Caco-2 (cell line): ENCODE data around the gene FOXN3. TPM values are rescaled to one million over a fixed set of nuclear protein-coding genes. Genes with fewer than 3 reads are reported as not detected.

ENCODE experiments used
- BruUV-seq: library from RNA; stranded (reverse); fragments of 400-500 nt; replicated peaks from 2 replicates; lab custom pipeline; 2021; lab: Mats Ljungman, UMichigan
- CTCF ChIA-PET: fragments of 300-600 bp; sonication (Branson Sonifier 250); formaldehyde crosslinking; loops from one replicate; lab custom pipeline; 2022; ENCODE audit warnings: antibody characterized with exemption; lab: Charles Lee
- POLR2A ChIA-PET: fragments of 300-600 bp; sonication (Branson Sonifier 250); formaldehyde crosslinking; loops from one replicate; lab custom pipeline; 2022; ENCODE audit warnings: antibody characterized with exemption; lab: Charles Lee
- DNase-seq, 2 experiments: peaks; one replicate each; pipeline versions ENCODE4 v3.0.0 to v3.0.0-alpha.2; 2020 to 2022
- H3K27me3 ChIP-seq: replicated peaks from 2 replicates; pipeline ENCODE4 v1.6.0; 2011; ENCODE audit warnings: low read length; ENCODE audit not compliant: control insufficient read depth, insufficient read depth
- H3K36me3 ChIP-seq: 2 replicates; pipeline ENCODE4 v1.5.1; 2011; ENCODE audit warnings: low read length; ENCODE audit not compliant: control insufficient read depth, insufficient read depth
- H3K4me1 ChIP-seq: fragments of 250-450 bp; sonication (Bioruptor Pico); 2 replicates; pipeline ENCODE4 v1.5.1; 2020; ENCODE audit warnings: mild to moderate bottlenecking
- H3K4me3 ChIP-seq: 2 replicates; pipeline ENCODE4 v1.5.1; 2011; ENCODE audit warnings: low read depth, mild to moderate bottlenecking, control low read depth, low read length
- H3K9me3 ChIP-seq: fragments of 250-450 bp; sonication (Bioruptor Pico); 2 replicates; pipeline ENCODE4 v1.5.1; 2020; ENCODE audit warnings: mild to moderate bottlenecking, moderate library complexity
- H3K27ac Mint-ChIP-seq: one replicate; pipeline ENCODE4 v1.8.0; 2022; ENCODE audit warnings: mixed read lengths; ENCODE audit not compliant: unreplicated experiment
- H3K27me3 Mint-ChIP-seq: one replicate; pipeline ENCODE4 v1.8.0; 2022; ENCODE audit warnings: mixed read lengths; ENCODE audit not compliant: insufficient read depth, unreplicated experiment
- H3K36me3 Mint-ChIP-seq: one replicate; pipeline ENCODE4 v1.8.0; 2022; ENCODE audit warnings: mild to moderate bottlenecking, mixed read lengths; ENCODE audit not compliant: insufficient read depth, unreplicated experiment
- H3K4me1 Mint-ChIP-seq: one replicate; pipeline ENCODE4 v1.8.0; 2022; ENCODE audit warnings: low read depth, mixed read lengths; ENCODE audit not compliant: unreplicated experiment
- H3K4me3 Mint-ChIP-seq: one replicate; pipeline ENCODE4 v1.8.0; 2022; ENCODE audit warnings: mild to moderate bottlenecking, moderate library complexity, mixed read lengths; ENCODE audit not compliant: unreplicated experiment
- H3K9me3 Mint-ChIP-seq: one replicate; pipeline ENCODE4 v1.8.0; 2022; ENCODE audit warnings: mixed read lengths; ENCODE audit not compliant: unreplicated experiment
- CTCF ChIP-seq, 2 experiments: fragments of 200-600 bp in 1 of 2; IDR thresholded peaks; 1 replicate in 1 of 2; 2 replicates in 1 of 2; pipeline versions ENCODE4 v1.5.1 to v1.8.0; 2011 to 2022; ENCODE audit warnings: antibody characterized with exemption in 1 of 2, control low read depth in 1 of 2, inconsistent platforms in 1 of 2, low read depth in 1 of 2, low read length in 1 of 2, mild to moderate bottlenecking in 1 of 2, moderate library complexity in 1 of 2; ENCODE audit not compliant: insufficient read depth in 1 of 2, severe bottlenecking in 1 of 2, unreplicated experiment in 1 of 2
- intact Hi-C: fragments of 100-400 bp; cut with micrococcal nuclease; formaldehyde crosslinking; loops from one replicate; pipeline ENCODE4 v1.10.0; 2022; ENCODE audit not compliant: unreplicated experiment
- total RNA-seq: library from RNA; stranded (reverse); gene quantifications from 2 replicates; pipeline ENCODE4 v1.2.3, GENCODE V29; 2022

FOXN3 gene
- total RNA-seq, 1 experiment from 2014 or later, result 20.6 TPM

DNA sequence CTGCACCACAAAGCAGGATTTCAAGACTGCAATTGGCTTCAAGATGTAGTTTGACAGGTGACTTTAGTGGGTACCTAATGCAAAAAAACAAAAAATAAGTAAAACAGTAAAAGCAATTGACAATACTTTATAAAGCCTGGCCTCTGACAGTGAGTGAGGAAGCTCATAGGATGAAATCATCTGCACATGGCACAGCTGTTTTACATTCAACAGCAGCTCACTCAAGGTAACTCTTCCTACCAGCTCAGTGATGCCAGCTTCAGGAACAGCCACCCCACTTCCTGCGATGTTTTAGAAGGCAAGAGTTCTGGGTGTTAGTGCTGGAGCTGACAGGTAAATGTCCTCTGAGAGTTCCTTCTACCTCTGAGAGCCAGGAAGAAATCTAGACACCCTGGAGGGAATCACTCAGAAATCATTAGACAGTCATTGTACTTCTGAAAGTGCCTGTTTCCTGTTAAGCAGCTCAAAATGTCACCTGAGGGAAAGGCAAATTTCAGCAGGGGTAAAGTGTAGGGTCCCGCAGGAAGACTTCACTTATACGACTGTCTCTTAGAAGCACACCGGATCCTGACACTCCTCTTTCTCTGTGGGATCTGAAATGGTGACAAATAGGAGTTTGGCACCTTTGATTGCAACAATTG, 99.9 kb downstream of the FOXN3 start:
- no peaks in the 10 kb centered on the region for H3K36me3 ChIP-seq
- BruUV-seq, result no TSS peak
- Mint-ChIP-seq H3K4me1 (no peaks in the 10 kb centered on the region), H3K27me3 (no peaks in the 10 kb centered on the region), H3K36me3 (peaks cover 8% of the 10 kb centered on the region), H3K27ac (no peak overlapping the region), H3K4me3 (no peak overlapping the region), H3K9me3 (peaks cover 8% of the 10 kb centered on the region)
- intact Hi-C loops, result no loop called here
- H3K4me3 ChIP-seq, result no peak overlapping the region
- CTCF ChIA-PET, result interaction anchor here (0.6 kb wide), 1 partner anchor 80 kb away, joined by 4 read pairs; no protein-coding TSS in a partner anchor
- H3K27me3 ChIP-seq, result no peaks in the 10 kb centered on the region
- no peaks in the 10 kb centered on the region; the same call in 1 of the 2 replicates for H3K9me3 ChIP-seq
- H3K4me1 ChIP-seq, result no peaks in the 10 kb centered on the region
- no peak for TF ChIP-seq CTCF (IDR thresholded peaks at IDR 0.05; ENCODE audit: insufficient read depth in 1 of 2, low read depth in 1 of 2, low read length in 1 of 2, severe bottlenecking in 1 of 2, unreplicated experiment in 1 of 2)
- POLR2A ChIA-PET, result no interaction called here
- DNase-seq, result no peak

DNA sequence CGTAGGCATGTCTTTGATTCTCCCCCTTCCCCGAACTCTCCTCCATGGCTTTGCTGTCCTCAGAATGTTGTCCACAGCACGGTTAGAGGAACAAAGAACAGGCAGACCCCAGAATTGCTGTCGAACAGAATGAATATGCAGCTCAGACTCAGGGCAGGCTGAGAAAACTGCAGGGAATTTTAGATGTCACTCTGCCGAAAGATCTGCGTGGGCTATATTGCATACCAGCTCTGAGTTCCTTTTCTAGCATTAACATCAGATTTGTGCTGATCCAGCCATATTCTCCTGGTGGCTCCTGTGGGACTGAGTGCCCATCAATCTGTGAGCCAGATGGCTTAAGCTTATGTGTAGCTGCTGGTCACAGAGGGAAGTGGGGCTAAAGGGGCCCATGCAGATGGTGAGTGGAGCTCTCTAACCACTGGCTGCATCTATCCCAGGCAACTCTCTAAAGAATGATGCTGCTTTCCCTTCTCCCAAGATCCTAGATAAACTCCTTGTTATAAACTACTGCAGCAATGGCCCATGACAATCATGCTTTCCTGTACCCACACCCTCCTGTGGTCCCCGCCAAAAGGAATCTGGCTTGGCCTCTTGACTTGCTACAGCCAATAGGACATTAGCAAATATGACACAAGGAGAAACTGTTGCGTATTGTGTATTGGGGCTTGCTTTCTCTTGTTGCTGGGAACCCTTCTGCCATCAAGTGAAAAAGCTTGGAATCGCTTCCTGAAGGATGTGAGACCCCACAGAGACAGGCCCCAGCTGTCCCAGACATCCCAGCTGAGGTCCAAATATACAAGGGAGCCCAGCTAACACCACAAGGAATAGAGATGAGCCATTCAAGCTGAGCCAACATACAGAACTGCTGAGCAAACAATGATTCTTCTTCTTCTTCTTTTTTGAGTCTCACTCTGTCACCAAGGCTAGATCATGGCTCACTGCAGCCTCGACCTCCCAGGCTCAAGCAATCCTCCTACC, 101.3 kb downstream of the FOXN3 start:
- Mint-ChIP-seq H3K27me3 (no peaks in the 10 kb centered on the region), H3K36me3 (peaks cover 8% of the 10 kb centered on the region), H3K9me3 (peaks cover 8% of the 10 kb centered on the region), H3K4me3 (no peak overlapping the region), H3K27ac (no peak overlapping the region), H3K4me1 (no peaks in the 10 kb centered on the region)
- ChIA-PET CTCF (interaction anchor here (0.8 kb wide), 1 partner anchor 76 kb away, joined by 3 read pairs; no protein-coding TSS in a partner anchor), POLR2A (no interaction called here)
- Histone ChIP-seq H3K27me3 (no peaks in the 10 kb centered on the region), H3K4me3 (no peak overlapping the region), H3K9me3 (no peaks in the 10 kb centered on the region; the same call in 1 of the 2 replicates), H3K4me1 (no peaks in the 10 kb centered on the region), H3K36me3 (no peaks in the 10 kb centered on the region)
- no peak for DNase-seq
- intact Hi-C loops, result no loop called here
- TF ChIP-seq CTCF (IDR thresholded peaks at IDR 0.05; ENCODE audit: insufficient read depth in 1 of 2, low read depth in 1 of 2, low read length in 1 of 2, severe bottlenecking in 1 of 2, unreplicated experiment in 1 of 2), result no peak
- BruUV-seq, result no TSS peak

- Histone ChIP-seq H3K27me3 (no peaks in the 10 kb centered on the region), H3K4me1 (no peaks in the 10 kb centered on the region), H3K9me3 (no peaks in the 10 kb centered on the region; the same call in 1 of the 2 replicates), H3K4me3 (no peak overlapping the region), H3K36me3 (no peaks in the 10 kb centered on the region)
- Mint-ChIP-seq H3K9me3 (peaks cover 8% of the 10 kb centered on the region), H3K36me3 (peaks cover 8% of the 10 kb centered on the region), H3K27me3 (no peaks in the 10 kb centered on the region), H3K4me1 (no peaks in the 10 kb centered on the region), H3K4me3 (no peak overlapping the region), H3K27ac (no peak overlapping the region)
- DNase-seq, result no peak
- BruUV-seq, result no TSS peak
- intact Hi-C loops, result no loop called here
- POLR2A ChIA-PET, result no interaction called here
- no peak for TF ChIP-seq CTCF (IDR thresholded peaks at IDR 0.05; ENCODE audit: insufficient read depth in 1 of 2, low read depth in 1 of 2, low read length in 1 of 2, severe bottlenecking in 1 of 2, unreplicated experiment in 1 of 2)
- CTCF ChIA-PET, result no interaction called here
Measured at GRCh38 chr14:89314274-89314673, 102.8 kb downstream of the FOXN3 start.
